ENCODE data around the gene HDLBP. TPM values are rescaled to one million over a fixed set of nuclear protein-coding genes. Genes with fewer than 3 reads are reported as not detected.
A peak's percentile ranks its signal among the peaks of the same experiment; 100 is the strongest.

Gene HDLBP, protein sequence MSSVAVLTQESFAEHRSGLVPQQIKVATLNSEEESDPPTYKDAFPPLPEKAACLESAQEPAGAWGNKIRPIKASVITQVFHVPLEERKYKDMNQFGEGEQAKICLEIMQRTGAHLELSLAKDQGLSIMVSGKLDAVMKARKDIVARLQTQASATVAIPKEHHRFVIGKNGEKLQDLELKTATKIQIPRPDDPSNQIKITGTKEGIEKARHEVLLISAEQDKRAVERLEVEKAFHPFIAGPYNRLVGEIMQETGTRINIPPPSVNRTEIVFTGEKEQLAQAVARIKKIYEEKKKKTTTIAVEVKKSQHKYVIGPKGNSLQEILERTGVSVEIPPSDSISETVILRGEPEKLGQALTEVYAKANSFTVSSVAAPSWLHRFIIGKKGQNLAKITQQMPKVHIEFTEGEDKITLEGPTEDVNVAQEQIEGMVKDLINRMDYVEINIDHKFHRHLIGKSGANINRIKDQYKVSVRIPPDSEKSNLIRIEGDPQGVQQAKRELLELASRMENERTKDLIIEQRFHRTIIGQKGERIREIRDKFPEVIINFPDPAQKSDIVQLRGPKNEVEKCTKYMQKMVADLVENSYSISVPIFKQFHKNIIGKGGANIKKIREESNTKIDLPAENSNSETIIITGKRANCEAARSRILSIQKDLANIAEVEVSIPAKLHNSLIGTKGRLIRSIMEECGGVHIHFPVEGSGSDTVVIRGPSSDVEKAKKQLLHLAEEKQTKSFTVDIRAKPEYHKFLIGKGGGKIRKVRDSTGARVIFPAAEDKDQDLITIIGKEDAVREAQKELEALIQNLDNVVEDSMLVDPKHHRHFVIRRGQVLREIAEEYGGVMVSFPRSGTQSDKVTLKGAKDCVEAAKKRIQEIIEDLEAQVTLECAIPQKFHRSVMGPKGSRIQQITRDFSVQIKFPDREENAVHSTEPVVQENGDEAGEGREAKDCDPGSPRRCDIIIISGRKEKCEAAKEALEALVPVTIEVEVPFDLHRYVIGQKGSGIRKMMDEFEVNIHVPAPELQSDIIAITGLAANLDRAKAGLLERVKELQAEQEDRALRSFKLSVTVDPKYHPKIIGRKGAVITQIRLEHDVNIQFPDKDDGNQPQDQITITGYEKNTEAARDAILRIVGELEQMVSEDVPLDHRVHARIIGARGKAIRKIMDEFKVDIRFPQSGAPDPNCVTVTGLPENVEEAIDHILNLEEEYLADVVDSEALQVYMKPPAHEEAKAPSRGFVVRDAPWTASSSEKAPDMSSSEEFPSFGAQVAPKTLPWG (N-terminal part only)
- polyA plus RNA-seq (2012; ENCODE audit: insufficient read depth, insufficient read length, low read depth): 581 TPM

DNA sequence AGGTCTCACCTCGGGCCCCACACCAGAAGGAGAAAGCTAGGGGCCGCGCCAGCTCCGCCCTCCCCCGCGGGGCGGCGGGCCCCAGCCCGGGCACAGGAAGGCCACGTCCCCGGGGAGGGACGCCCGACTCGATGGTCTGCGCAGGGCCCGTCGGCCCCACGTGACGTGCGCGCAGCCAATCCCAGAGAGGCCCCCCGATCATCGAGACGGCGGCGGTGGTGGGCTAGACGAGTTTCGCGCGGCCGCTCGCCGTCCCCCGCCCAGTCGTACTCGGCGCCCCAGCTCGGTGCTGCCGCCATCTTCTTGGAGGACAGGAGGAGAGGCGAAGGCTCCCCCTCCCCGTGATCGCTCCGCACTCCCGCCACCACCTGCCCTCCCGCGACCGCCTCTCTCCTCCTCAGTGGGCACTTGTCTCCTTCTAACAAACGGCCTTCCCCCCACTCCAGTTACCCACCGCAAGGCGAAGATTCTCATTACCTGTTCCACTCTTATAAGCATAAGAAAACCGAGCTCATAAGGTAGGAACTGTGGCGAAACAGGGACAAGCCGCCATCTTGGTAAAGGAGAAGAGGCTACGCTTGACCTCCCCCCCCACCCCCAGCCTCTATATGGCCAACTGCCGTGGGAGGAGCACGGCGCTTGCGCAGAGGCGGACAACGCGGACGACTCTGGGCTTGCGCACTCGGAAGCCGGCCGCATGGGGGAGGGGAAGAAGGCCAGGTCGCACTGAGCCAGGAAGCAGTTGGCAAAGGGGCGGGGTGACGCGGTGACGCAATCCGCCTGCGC is at the start of gene HDLBP:
Gene HDLBP, minus strand, starts transcription at position 580 of the 786 bp plus-strand sequence. CDS start 48,803 bp downstream, outside the sequence.
- H3K9me3 ChIP-seq: no peaks in the 10 kb centered on the region
- TF ChIP-seq, protein P1, sequence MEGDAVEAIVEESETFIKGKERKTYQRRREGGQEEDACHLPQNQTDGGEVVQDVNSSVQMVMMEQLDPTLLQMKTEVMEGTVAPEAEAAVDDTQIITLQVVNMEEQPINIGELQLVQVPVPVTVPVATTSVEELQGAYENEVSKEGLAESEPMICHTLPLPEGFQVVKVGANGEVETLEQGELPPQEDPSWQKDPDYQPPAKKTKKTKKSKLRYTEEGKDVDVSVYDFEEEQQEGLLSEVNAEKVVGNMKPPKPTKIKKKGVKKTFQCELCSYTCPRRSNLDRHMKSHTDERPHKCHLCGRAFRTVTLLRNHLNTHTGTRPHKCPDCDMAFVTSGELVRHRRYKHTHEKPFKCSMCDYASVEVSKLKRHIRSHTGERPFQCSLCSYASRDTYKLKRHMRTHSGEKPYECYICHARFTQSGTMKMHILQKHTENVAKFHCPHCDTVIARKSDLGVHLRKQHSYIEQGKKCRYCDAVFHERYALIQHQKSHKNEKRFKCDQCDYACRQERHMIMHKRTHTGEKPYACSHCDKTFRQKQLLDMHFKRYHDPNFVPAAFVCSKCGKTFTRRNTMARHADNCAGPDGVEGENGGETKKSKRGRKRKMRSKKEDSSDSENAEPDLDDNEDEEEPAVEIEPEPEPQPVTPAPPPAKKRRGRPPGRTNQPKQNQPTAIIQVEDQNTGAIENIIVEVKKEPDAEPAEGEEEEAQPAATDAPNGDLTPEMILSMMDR (IDR thresholded peaks at IDR 0.05; ENCODE audit: low read depth, low read length): peak; percentile 26; the same call in 1 of the 2 replicates
- DNase-seq: peak; percentile 100
- H3K4me1 ChIP-seq: no peaks in the 10 kb centered on the region
- peak within 1 kb of the TSS; percentile 98 for H3K4me3 ChIP-seq (ENCODE audit: low read depth, low read length)
- H3K27me3 ChIP-seq: no peaks in the 10 kb centered on the region
- H3K36me3 ChIP-seq: no peaks in the 10 kb centered on the region; the same call in 1 of the 2 replicates

DNA sequence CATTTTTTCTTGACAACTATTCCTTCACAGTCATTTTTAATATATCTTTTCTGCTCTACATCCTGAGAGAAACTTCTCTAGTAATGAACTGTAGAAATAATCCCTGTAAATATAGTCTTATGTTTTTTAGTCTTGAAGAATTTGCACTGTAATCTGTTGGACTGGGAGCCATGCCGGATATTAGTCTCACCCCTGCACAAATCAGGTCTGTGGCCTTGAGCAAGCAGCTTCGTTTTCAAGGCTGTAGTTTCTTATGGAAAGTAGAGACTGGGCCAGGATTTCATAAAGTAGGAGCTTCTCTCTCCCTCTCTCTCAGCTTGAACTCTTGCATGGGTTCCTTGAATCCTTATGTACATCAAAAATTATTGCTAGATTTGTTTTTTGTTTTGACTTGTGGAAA is 49.3 kb upstream of the HDLBP start:
- no peak for DNase-seq
- no peaks in the 10 kb centered on the region for H3K9me3 ChIP-seq
- no peaks in the 10 kb centered on the region for H3K36me3 ChIP-seq
- TF ChIP-seq, protein P1 (IDR thresholded peaks at IDR 0.05; ENCODE audit: low read depth, low read length): no peak
- H3K4me3 ChIP-seq (ENCODE audit: low read depth, low read length): no peak overlapping the region
- H3K4me1 ChIP-seq: no peaks in the 10 kb centered on the region
- no peaks in the 10 kb centered on the region for H3K27me3 ChIP-seq

DNA sequence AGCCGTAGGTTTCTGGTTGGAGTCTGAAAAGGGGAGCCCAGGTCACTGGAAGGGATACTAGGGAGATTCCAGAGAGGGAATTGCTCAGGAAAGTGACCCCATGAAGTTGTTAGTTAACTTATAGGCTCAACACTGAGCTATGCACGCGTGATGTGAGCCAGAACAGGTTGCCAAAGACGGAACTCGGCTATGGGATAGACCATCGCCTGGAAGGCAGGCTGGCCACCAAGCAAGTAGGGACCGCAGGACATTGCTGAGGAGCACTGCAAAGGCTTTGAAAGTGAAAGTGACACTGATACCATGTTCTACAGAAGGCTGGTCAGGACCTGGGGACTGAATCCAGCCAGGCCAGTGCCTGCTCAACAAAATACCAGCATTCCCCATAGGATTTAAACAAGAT is 48.0 kb upstream of the HDLBP start:
- DNase-seq: no peak
- Histone ChIP-seq H3K4me1 (no peaks in the 10 kb centered on the region), H3K36me3 (no peaks in the 10 kb centered on the region), H3K27me3 (no peaks in the 10 kb centered on the region), H3K4me3 (ENCODE audit: low read depth, low read length) (no peak overlapping the region), H3K9me3 (no peaks in the 10 kb centered on the region)
- TF ChIP-seq, protein P1 (IDR thresholded peaks at IDR 0.05; ENCODE audit: low read depth, low read length): no peak

DNA sequence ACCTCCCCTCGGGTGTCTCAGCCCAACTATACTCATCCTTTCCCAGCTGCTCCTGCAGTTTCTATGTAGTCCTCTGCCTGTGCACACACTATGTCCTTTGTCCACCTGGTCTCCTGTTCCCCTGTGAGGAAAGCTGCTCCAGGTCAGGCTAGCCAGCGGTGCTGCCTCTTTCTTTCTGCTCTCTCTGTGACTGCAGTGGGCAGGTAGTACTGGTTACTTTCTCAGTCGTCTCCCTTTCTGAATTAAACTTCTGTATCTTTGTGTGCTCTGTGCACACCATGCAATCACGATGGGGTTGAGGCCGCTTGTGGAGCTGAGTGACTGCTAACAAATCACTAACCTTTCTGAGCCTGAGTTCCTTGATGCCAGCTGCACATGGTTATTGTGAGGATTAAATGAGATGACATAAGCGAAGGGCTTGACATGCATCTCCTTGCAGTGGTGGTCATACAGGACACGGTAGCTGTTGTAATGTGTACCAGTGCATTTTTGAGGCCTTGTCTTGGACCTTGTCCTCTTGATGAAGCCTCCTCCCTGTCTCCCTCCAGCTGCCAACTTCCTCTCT is 44.1 kb upstream of the HDLBP start:
- Histone ChIP-seq H3K4me1 (peaks cover 5% of the 10 kb centered on the region), H3K36me3 (peaks cover 6% of the 10 kb centered on the region; the same call in 1 of the 2 replicates), H3K9me3 (no peaks in the 10 kb centered on the region), H3K27me3 (no peaks in the 10 kb centered on the region), H3K4me3 (ENCODE audit: low read depth, low read length) (no peak overlapping the region)
- DNase-seq: no peak
- TF ChIP-seq, protein P1 (IDR thresholded peaks at IDR 0.05; ENCODE audit: low read depth, low read length): no peak

DNA sequence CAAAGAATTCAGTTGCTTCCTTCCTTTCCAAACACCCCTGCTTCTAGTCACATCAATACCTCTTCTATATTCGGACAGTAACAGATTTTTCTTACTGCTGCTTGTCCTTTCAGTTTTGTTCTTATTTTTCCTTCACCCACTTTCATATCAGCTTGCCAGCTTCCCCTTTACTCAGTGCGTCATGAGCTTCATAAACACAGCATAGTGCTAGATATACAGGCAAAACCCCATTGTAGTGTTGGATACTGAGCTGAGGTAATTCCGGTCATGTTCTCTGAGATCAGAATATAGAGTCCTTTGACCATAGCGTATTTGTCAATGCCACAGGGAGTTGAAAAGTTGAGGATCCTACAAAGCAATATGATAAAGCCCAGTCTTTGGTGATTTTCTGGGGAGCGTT is 43.0 kb upstream of the HDLBP start:
- Histone ChIP-seq H3K27me3 (no peaks in the 10 kb centered on the region), H3K4me1 (peaks cover 5% of the 10 kb centered on the region), H3K4me3 (ENCODE audit: low read depth, low read length) (no peak overlapping the region), H3K9me3 (no peaks in the 10 kb centered on the region), H3K36me3 (peaks cover 15% of the 10 kb centered on the region; the same call in 1 of the 2 replicates)
- TF ChIP-seq, protein P1 (IDR thresholded peaks at IDR 0.05; ENCODE audit: low read depth, low read length): no peak
- no peak for DNase-seq
